GM18498 (cell line): ENCODE measurements around the gene H2AZ2.

Source experiments
- ATAC-seq: cut with Tn5 transposase; IDR thresholded peaks from one replicate; pipeline ENCODE4 v1.9.1; 2021; ENCODE audit warnings: mild to moderate bottlenecking, moderate library complexity; ENCODE audit not compliant: unreplicated experiment

The H2AZ2 gene

GRCh38 chr7:44847920-44848634 lies at the start of gene H2AZ2:
H2AZ2 (minus strand) TSS chr7:44848087; CDS start chr7:44847971, 116 bp downstream.
- ATAC-seq = peak; percentile 84

GRCh38 chr7:44897309-44897708 lies 49.4 kb upstream of the H2AZ2 start:
- no peak for ATAC-seq

GRCh38 chr7:44894888-44895580 lies 47.1 kb upstream of the H2AZ2 start:
- no peak for ATAC-seq

GRCh38 chr7:44893710-44894234 lies 45.9 kb upstream of the H2AZ2 start:
- ATAC-seq = no peak

GRCh38 chr7:44891791-44892190 lies 43.9 kb upstream of the H2AZ2 start:
- ATAC-seq = no peak

GRCh38 chr7:44891372-44891771 lies 43.5 kb upstream of the H2AZ2 start:
- no peak for ATAC-seq

- no peak for ATAC-seq
Observed at GRCh38 chr7:44889086-44889781, 41.3 kb upstream of the H2AZ2 start.

GRCh38 chr7:44887293-44887692 lies 39.4 kb upstream of the H2AZ2 start:
- ATAC-seq = no peak

GRCh38 chr7:44885394-44886317 lies 37.8 kb upstream of the H2AZ2 start, which contains the start of gene PURB:
PURB (minus strand) TSS chr7:44885530; CDS start chr7:44885348, 182 bp downstream.
- ATAC-seq = peak; percentile 87

GRCh38 chr7:44884621-44885393 lies 36.9 kb upstream of the H2AZ2 start:
- peak; percentile 34 for ATAC-seq

GRCh38 chr7:44883961-44884620 lies 36.2 kb upstream of the H2AZ2 start:
- ATAC-seq = no peak

- no peak for ATAC-seq
Observed at GRCh38 chr7:44882899-44883298, 35.0 kb upstream of the H2AZ2 start.

GRCh38 chr7:44881610-44882009 lies 33.7 kb upstream of the H2AZ2 start:
- no peak for ATAC-seq

- ATAC-seq = no peak
Observed at GRCh38 chr7:44881066-44881600, 33.2 kb upstream of the H2AZ2 start.

- no peak for ATAC-seq
Observed at GRCh38 chr7:44880317-44881018, 32.6 kb upstream of the H2AZ2 start.

- no peak for ATAC-seq
Observed at GRCh38 chr7:44876393-44876792, 28.5 kb upstream of the H2AZ2 start.

GRCh38 chr7:44875241-44875640 lies 27.4 kb upstream of the H2AZ2 start:
- ATAC-seq = no peak

- ATAC-seq = no peak
Observed at GRCh38 chr7:44872787-44873186, 24.9 kb upstream of the H2AZ2 start.
